Hepatocyte (in vitro differentiated cells): ENCODE measurements around the gene KRT31. TPM values are rescaled to one million over a fixed set of nuclear protein-coding genes. Genes with fewer than 3 reads are reported as not detected.

ENCODE experiments used
- DNase-seq: peaks from one replicate; pipeline ENCODE4 v3.0.0-alpha.2; 2016; ENCODE audit warnings: low spot score
- H2AFZ ChIP-seq: fragments of 200-600 bp; sonication (generic); 2 replicates; pipeline ENCODE4 v1.6.0; 2016; ENCODE audit warnings: antibody characterized with exemption, mild to moderate bottlenecking
- H3K27ac ChIP-seq: fragments of 200-600 bp; sonication (generic); 2 replicates; pipeline ENCODE4 v1.5.1; 2016; ENCODE audit warnings: mild to moderate bottlenecking
- H3K27me3 ChIP-seq: fragments of 200-600 bp; sonication (generic); 2 replicates; pipeline ENCODE4 v1.6.1; 2016
- H3K36me3 ChIP-seq: fragments of 200-600 bp; sonication (generic); replicated peaks from 2 replicates; pipeline ENCODE4 v1.5.1; 2016; ENCODE audit warnings: low read depth; ENCODE audit not compliant: insufficient read depth
- H3K4me1 ChIP-seq: fragments of 200-600 bp; sonication (generic); 2 replicates; pipeline ENCODE4 v1.5.1; 2016; ENCODE audit warnings: mild to moderate bottlenecking, moderate library complexity; ENCODE audit not compliant: insufficient read depth
- H3K4me2 ChIP-seq: fragments of 200-600 bp; sonication (generic); 2 replicates; pipeline ENCODE4 v1.6.0; 2016
- H3K4me3 ChIP-seq: fragments of 200-600 bp; sonication (generic); 2 replicates; pipeline ENCODE4 v1.5.1; 2016; ENCODE audit warnings: mild to moderate bottlenecking
- H3K79me2 ChIP-seq: fragments of 200-600 bp; sonication (generic); 2 replicates; pipeline ENCODE4 v1.6.0; 2017; ENCODE audit warnings: mild to moderate bottlenecking
- H3K9me2 ChIP-seq: fragments of 200-600 bp; sonication (generic); replicated peaks from 2 replicates; pipeline ENCODE4 v1.6.0; 2017; ENCODE audit warnings: mild to moderate bottlenecking; ENCODE audit not compliant: insufficient read depth
- H3K9me3 ChIP-seq: fragments of 200-600 bp; sonication (generic); 2 replicates; pipeline ENCODE4 v1.5.1; 2016; ENCODE audit warnings: low read depth, mild to moderate bottlenecking
- H4K20me1 ChIP-seq: fragments of 200-600 bp; sonication (generic); 2 replicates; pipeline ENCODE4 v1.6.0; 2016; ENCODE audit warnings: mild to moderate bottlenecking; ENCODE audit not compliant: insufficient read depth, poor library complexity, severe bottlenecking
- CTCF ChIP-seq: fragments of 200-600 bp; sonication (generic); IDR thresholded peaks from 2 replicates; pipeline ENCODE4 v1.5.1; 2016; ENCODE audit warnings: antibody characterized with exemption, mild to moderate bottlenecking; ENCODE audit not compliant: poor library complexity
- EZH2 ChIP-seq: fragments of 200-600 bp; sonication (generic); IDR thresholded peaks from 2 replicates; pipeline ENCODE4 v1.6.1; 2016; ENCODE audit warnings: antibody characterized with exemption, mild to moderate bottlenecking, borderline replicate concordance
- EZH2phosphoT487 ChIP-seq: fragments of 200-600 bp; sonication (generic); IDR thresholded peaks from one replicate; pipeline ENCODE4 v1.6.1; 2018; ENCODE audit warnings: antibody characterized with exemption, mild to moderate bottlenecking, low read depth, moderate library complexity; ENCODE audit not compliant: unreplicated experiment, severe bottlenecking
- WGBS: methylation state at CpG from one replicate; pipeline ENCODE4 v1.1.6; 2016; ENCODE audit warnings: low lambda C conversion rate; ENCODE audit errors: missing lambda C conversion rate; 5-methylcytosine and 5-hydroxymethylcytosine counted together
- polyA plus RNA-seq: library from polyadenylated mRNA; unstranded; fragments of >200 nt; fragmentation: Nextera tagmentation; extraction: Ambion mirVana; gene quantifications from 2 replicates; pipeline ENCODE4 v1.2.1, GENCODE V29; 2016
- total RNA-seq: library from RNA; depleted of rRNA; stranded (reverse); fragments of >200 nt; gene quantifications from 2 replicates; pipeline ENCODE4 v1.2.3, GENCODE V29; 2014

Gene KRT31
- total and polyA plus RNA-seq, 2 experiments from 2014 or later = not detected

GRCh38 chr17:41369713-41370112, 27.7 kb downstream of the KRT31 start, which contains the start of gene KRT33B:
KRT33B (minus strand) TSS chr17:41369813; CDS start chr17:41369750, 63 bp downstream.
- WGBS = 100% methylated on average over 1 of the region's 1 CpG
- Histone ChIP-seq H3K36me3 (no peaks in the 10 kb centered on the region), H3K79me2 (no peaks in the 10 kb centered on the region), H3K4me1 (no peaks in the 10 kb centered on the region), H2AFZ (no peak within 1 kb of the TSS), H3K4me2 (no peak within 1 kb of the TSS), H3K9me2 (no peaks in the 10 kb centered on the region), H3K27me3 (no peaks in the 10 kb centered on the region), H3K27ac (no peak within 1 kb of the TSS), H3K9me3 (no peaks in the 10 kb centered on the region), H3K4me3 (no peak within 1 kb of the TSS), H4K20me1 (no peaks in the 10 kb centered on the region)
- no peak for DNase-seq
- TF ChIP-seq EZH2 (no peak), EZH2phosphoT487 (no peak), CTCF (no peak)

- H3K79me2 ChIP-seq = no peaks in the 10 kb centered on the region
- WGBS = 94% methylated on average over 2 of the region's 2 CpGs
- TF ChIP-seq CTCF (no peak), EZH2 (no peak), EZH2phosphoT487 (no peak)
Observed at GRCh38 chr17:41369023-41369422, 28.4 kb downstream of the KRT31 start.

DNA sequence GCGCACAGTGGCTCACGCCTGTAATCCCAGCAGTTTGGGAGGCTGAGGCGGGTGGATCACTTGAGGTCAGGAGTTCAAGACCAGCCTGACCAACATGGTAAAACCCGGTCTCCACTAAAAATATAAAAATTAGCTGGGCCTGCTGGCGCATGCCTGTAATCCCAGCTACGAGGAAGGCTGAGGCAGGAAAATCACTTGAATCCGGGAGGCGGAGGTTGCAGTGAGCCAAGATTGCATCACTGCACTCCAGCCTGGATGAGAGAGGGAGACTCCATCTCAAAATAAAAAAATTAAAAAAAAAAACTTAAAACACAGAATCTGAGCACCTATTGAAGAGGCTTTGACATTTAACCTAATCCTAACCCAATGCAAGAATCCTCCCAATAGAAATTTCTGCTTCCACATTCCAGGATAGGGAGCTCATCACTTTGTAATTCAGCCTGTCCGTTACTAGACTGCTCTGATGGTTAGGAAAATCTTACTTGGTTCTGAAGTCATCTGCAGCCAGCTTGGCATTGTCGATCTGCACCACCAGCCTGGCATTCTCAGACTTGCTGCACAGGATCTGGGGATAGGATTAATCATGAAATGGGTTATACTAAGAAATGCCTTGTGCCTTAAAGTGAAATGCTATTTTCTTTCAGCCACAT, 29.9 kb downstream of the KRT31 start:
- Histone ChIP-seq H3K36me3 (no peaks in the 10 kb centered on the region), H4K20me1 (no peaks in the 10 kb centered on the region), H3K9me2 (no peaks in the 10 kb centered on the region), H3K4me2 (no peak overlapping the region), H3K4me1 (no peaks in the 10 kb centered on the region), H3K9me3 (no peaks in the 10 kb centered on the region), H2AFZ (no peak overlapping the region), H3K79me2 (no peaks in the 10 kb centered on the region), H3K4me3 (no peak overlapping the region), H3K27me3 (no peaks in the 10 kb centered on the region), H3K27ac (no peak overlapping the region)
- no peak for DNase-seq
- 85% methylated on average over 10 of the region's 10 CpGs for WGBS
- no peak for TF ChIP-seq CTCF
- TF ChIP-seq EZH2 = no peak
- no peak for TF ChIP-seq EZH2phosphoT487

More at GRCh38 chr17:41369023-41369422, 28.4 kb downstream of the KRT31 start:
- H3K4me2 ChIP-seq = no peak overlapping the region
- H3K4me3 ChIP-seq = no peak overlapping the region
- no peaks in the 10 kb centered on the region for H3K9me3 ChIP-seq
- H2AFZ ChIP-seq = no peak overlapping the region
- DNase-seq = no peak
- no peak overlapping the region for H3K27ac ChIP-seq
- no peaks in the 10 kb centered on the region for H3K27me3 ChIP-seq
- no peaks in the 10 kb centered on the region for H3K9me2 ChIP-seq
- no peaks in the 10 kb centered on the region for H4K20me1 ChIP-seq
- no peaks in the 10 kb centered on the region for H3K4me1 ChIP-seq
- H3K36me3 ChIP-seq = no peaks in the 10 kb centered on the region
